ENCODE results near the gene SOD1.

DNA sequence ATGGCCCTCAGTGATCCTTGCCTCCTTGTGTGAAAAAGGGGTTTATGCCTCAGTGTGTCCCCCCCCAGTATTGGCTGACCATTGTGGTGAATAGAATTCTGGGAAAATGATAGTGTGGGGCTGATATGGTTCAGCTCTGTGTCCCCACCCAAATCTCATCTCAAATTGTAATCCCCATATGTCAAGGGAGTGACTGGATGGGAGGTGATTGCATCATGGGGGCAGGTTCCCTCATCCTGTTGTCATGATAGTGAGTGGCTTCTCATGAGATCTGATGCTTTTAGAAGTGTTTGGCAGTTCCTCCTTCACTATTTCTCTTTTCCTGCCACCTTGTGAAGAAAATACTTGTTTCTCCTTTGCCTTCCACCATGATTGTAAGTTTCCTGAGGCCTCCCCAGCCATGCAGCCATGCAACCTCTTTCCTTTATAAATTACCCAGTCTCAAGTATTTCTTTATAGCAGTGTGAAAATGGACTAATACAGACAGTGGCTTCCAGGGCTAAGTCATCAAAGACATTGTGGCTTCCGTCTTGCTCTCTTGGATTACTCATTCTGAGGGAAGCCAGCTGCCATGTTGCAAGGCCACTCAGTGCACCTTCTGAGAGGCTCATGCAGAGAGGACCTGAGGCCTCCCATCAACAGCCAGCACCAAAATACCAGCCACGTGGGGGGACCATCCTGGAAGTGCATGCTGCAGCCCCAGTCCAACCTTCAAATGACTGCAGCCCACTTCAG lies 40.6 kb upstream of the SOD1 start:
- TF ChIP-seq, protein P1, sequence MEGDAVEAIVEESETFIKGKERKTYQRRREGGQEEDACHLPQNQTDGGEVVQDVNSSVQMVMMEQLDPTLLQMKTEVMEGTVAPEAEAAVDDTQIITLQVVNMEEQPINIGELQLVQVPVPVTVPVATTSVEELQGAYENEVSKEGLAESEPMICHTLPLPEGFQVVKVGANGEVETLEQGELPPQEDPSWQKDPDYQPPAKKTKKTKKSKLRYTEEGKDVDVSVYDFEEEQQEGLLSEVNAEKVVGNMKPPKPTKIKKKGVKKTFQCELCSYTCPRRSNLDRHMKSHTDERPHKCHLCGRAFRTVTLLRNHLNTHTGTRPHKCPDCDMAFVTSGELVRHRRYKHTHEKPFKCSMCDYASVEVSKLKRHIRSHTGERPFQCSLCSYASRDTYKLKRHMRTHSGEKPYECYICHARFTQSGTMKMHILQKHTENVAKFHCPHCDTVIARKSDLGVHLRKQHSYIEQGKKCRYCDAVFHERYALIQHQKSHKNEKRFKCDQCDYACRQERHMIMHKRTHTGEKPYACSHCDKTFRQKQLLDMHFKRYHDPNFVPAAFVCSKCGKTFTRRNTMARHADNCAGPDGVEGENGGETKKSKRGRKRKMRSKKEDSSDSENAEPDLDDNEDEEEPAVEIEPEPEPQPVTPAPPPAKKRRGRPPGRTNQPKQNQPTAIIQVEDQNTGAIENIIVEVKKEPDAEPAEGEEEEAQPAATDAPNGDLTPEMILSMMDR (IDR thresholded peaks at IDR 0.05; ENCODE audit: poor library complexity): no peak
- TF ChIP-seq EZH2 (IDR thresholded peaks at IDR 0.05; ENCODE audit: borderline replicate concordance): no peak
